CD4-positive, alpha-beta T cell treated with Interferon alpha-2 for 1 hour (primary cell): ENCODE data around the gene HDAC4.

Experiments used
- DNase-seq, 2 donors: peaks; one replicate each; pipeline ENCODE4 v3.0.0-alpha.2; 2020 to 2022

The HDAC4 gene

GRCh38 chr2:239212121-239212928 lies 188.5 kb downstream of the HDAC4 start:
- DNase-seq = no peak

- DNase-seq = no peak
Measured at GRCh38 chr2:239211396-239212094, 189.3 kb downstream of the HDAC4 start.

- no peak for DNase-seq
Measured at GRCh38 chr2:239209783-239210182, 191.0 kb downstream of the HDAC4 start.

GRCh38 chr2:239208465-239209180 lies 192.2 kb downstream of the HDAC4 start:
- no peak for DNase-seq

DNA sequence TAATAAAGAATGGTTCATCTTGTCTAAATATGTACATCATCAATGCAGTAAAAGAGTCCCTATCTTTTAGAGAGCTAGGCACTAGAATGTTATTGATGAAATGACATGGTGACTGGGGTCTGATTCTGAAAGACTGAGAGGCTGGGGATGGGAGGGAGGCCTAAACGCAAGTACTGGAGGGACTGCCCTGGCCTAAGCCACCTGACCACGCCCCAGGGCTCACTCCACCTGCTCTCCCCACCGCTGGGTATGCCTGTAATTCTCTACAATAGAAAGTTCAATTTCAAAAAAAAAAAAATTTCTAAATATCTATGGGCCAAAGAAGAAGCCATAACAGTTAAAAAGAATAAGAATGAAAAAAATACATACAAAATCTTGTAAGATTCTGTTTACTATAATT lies 194.0 kb downstream of the HDAC4 start:
- no peak for DNase-seq

DNA sequence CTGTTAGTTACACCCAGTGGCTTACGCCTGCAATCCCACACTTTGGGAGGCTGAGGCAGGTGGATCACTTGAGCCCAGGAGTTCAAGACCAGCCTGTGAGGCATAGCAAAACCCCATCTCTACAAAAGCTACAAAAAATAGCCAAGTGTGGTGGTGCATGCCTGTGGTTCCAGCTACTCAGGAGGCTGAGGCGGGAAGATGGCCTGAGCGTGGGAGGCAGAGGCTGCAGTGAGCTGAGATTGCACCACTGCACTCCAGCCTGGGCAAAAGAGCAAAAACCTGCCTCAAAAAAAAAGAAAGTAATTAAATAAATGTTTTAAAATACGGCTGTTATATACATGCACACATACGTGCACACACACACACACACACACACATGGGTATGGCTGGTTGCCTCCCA lies 194.8 kb downstream of the HDAC4 start:
- DNase-seq = no peak

GRCh38 chr2:239204876-239205468 lies 195.8 kb downstream of the HDAC4 start:
- DNase-seq = no peak

GRCh38 chr2:239204136-239204875 lies 196.5 kb downstream of the HDAC4 start:
- no peak for DNase-seq

GRCh38 chr2:239203443-239204135 lies 197.2 kb downstream of the HDAC4 start:
- no peak for DNase-seq

DNA sequence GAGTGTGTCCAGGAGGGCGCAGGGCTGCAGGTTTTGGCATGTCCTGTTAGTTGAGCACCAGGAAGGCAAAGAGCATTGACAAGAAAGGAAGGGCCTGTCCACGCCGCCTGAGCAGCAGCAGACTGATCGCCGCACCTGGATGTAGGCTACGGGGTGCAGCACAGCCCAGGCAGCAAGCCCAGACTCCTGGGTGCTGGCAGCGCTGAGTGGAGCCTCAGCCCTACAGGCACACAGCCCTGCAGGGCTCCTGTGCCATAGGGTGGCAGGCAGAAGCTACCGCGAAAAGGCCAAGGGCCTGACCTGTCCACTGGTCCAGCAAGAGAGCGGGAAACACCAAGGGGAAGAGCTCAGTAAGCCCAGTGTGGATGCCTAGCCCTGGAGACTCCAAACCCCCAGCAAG lies 198.0 kb downstream of the HDAC4 start:
- no peak for DNase-seq

GRCh38 chr2:239202343-239202742 lies 198.5 kb downstream of the HDAC4 start:
- DNase-seq = no peak

DNA sequence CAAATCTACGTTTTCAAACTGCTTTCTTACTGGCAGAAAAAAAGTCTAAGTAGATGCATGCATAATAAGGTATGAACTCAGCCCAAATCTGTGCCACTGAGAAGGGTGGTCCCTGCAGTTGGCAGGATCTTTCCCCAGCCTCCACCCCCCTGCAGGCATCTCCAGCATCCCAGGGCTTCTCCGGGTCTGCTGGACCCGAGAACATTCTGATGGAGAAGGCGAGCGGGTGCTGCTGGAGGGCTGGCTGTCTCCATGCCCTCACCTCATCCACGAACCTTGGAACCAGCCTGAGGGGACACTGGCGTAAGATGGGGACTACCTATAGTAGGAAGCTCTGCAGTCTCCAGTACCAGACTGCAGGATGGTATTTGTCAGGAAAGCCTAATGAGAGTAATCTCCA lies 198.9 kb downstream of the HDAC4 start:
- no peak for DNase-seq

- no peak for DNase-seq
Measured at GRCh38 chr2:239201531-239201876, 199.3 kb downstream of the HDAC4 start.

DNA sequence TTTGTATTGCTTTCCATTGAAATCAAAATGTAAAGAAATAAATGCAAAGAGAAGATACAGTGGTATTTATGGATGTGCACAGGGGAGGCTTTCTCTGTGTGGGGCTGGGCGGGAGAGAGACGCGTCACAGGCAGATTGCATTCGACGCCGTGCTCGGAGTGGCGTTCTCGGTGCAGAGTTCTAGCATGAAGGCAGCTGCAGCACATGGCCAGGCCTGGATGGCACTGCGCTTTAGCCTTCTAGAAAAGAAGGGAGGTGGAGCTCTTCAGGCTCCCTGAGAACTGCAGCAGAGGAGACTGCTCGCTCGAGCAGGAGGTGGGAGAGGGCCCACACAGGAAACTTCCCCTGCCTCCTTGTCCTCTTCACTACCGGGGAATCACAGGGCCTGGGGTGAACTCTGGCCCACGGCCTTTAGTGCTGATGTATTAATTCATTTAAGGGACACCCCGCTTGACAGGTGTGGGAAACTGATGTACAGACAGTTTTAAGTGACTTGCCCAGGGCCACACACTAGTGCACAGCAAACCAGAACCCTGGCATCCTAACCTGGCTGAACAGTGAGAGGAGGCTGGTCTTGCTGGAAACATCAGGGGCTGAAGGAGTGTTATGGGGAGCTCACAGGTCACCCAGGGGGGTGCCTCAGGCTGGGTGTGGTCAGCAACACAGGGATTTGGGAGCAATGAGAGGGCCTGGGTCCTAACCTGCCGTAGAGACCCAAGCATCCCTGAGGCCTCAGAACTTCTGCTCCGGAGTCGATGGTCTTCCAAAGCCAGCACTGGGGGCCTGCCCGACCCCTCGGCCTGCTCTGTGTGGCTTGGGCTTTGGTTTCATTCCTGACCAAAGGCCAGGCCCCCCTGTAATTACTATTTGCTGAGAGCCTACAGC lies 199.9 kb downstream of the HDAC4 start:
- no peak for DNase-seq

GRCh38 chr2:239199041-239199768 lies 201.6 kb downstream of the HDAC4 start:
- no peak for DNase-seq

- DNase-seq = no peak
Measured at GRCh38 chr2:239198221-239198620, 202.6 kb downstream of the HDAC4 start.

- DNase-seq = no peak
Measured at GRCh38 chr2:239197146-239197545, 203.7 kb downstream of the HDAC4 start.

DNA sequence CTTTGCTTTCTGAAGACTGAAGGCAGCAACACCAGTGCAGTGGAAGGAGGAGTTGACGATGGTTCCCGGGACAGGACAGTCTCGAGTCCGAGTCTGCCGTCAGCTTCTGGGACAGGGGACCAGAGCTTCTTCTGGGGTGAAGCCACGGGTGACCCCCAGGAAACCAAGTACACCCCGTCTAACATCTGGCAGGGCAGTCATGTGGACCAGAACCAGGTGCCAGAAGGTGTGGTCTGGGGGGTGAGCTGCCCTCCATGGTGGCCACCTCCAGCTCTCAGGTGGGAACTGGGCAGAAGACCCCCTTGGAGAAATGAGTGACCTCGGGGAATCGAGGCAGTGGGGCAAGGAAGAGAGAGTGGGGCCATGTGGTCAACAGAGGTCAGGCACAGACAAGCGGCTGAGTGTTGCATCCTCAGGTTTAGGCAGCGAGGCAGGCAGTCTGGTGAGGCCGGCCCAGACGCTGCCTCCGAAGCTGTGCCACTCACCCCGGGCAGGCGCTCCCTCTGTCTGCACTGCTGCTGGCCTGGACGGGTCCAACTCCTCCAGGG lies 204.3 kb downstream of the HDAC4 start:
- no peak for DNase-seq

DNA sequence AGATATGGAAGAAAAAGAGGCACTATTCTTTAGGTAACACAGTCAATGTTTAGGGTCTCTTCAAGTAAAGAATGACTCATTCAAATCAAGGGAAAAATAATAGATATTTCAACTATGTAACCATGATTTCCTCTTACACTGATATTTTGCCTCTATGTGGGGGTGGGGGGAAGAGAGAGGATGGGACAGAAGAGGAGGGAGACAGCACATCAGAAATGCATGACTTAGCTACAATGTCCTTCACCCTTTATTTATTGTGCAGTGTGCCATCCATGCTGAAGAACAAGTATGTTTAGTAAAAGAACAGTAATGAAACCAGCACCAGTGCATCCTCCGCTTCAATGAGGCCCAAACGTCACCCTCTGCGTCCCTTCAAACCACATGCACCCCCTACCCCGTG lies 204.8 kb downstream of the HDAC4 start:
- DNase-seq = no peak

GRCh38 chr2:239195318-239195871 lies 205.4 kb downstream of the HDAC4 start:
- DNase-seq = no peak
